HG02973 (cell line): ENCODE measurements around the gene TMPRSS13.

Experiments
- ATAC-seq: cut with Tn5 transposase; IDR thresholded peaks from one replicate; pipeline ENCODE4 v1.9.1; 2021; ENCODE audit warnings: moderate library complexity; ENCODE audit not compliant: unreplicated experiment

The TMPRSS13 gene

DNA sequence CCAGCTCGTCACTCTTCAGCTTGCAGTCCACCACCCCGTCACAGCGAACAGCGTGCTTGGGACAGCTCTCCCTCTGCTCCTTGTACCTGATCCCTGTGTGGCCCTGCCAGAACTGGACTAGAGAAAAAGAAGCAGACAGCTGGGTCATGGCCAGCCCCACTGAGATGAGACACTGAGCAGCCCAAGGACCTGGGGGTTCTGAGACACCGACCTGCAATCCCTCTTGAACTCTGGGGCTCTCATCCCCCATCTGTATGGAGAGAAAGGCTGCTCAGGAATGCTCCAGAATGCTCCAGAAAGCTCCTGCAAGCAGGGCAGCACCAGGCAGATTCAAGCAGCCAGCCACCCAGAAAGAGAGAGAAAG, 14.8 kb downstream of the TMPRSS13 start:
- no peak for ATAC-seq

DNA sequence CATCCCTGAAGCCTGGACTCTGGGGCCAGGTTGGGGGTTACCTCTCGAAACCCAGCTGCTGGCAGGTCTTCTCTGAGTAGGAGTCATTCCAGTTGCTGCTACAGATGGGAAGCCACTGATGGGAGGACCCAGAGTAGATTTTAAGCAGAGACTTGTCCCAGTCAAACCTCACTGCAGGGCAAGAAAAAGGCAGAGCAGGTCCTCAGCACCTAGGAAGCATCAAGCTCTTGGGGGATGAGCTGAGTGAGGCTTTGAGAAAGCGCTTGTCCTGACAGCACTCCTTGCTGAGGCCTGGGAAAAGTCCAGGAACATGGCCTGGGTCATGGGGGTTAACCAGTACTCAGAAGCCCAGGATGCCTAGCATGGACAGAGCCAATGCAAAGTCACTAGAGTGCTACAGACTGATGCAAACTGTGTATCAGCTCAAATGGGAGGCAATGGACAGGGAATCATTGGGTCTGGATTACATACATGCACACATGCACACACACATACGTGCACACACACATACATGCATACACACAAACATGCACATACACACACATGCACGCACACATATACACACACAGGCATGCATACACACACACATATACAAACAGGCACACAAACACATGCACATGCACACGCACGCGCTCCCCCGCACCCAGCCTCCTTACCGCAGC, 15.3 kb downstream of the TMPRSS13 start:
- no peak for ATAC-seq

DNA sequence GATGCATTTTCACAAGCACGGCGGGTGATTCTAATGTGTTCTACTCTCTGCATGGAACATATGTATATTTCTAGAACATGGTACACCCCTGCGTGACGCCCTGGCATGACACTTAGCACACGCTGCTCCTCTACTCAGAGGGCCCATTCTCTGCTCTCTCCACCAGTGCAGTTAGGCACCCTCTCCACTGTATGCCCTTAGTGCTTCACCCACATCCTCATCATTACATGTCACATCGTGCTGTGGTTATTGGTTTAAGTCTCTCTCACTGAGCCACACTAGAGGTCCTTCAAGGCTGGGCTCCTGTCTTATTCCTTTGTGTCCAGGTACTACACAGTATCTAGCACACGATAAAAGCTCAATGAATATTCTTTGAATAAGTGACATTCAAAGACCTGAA, 16.7 kb downstream of the TMPRSS13 start:
- no peak for ATAC-seq

DNA sequence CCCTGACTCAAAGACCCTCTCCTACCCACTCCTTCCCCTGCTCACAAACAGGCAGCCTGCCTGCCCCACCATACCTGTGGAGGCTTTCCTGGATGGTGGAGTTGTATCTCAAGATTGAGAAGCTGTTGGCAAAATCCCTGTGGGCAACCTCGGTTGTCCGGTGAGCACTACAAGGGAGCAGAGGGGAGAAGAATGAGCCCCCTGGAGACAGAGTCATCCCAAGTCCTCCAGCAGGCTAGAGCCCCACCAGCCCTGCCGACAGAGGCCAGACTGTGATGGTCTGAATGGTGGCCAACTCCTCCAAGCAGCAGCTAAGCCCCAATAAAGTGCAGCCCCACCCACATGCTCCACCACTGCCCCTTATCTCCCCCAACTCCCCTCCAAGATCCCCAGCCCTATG, 17.5 kb downstream of the TMPRSS13 start:
- ATAC-seq: no peak

DNA sequence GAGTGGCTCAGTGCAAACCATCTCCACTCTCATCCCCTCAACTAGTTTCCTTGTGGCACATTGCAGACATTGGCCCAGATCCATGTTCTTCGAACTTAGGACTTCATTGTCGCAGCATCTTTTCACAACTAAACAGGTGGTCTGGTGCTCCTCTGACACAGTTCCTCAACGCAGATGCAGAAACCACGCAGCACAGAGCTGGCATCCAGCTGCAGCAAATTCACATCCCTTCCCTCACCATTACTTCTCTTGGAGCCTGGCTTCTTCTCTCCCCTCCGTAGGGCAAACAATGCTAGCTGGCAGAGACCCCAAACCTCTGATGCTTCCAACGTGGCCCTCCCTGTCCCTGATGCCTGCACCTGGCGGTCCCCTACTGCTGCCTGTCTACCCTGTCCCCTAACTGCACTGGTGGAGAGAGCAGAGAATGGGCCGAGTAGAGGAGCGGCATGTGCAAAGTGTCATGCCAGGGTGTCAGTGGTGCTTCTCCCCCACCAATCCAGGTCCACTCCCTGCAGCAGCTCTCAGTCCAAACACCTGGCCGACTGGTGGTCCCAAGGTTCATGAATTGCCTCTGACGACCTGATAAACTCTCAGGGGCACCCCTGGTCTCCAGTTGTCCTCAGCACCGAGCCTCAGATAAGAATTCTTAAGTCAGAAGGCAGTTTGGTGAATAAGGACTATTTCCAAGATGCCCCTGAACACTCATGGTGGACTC, 18.1 kb downstream of the TMPRSS13 start:
- no peak for ATAC-seq

DNA sequence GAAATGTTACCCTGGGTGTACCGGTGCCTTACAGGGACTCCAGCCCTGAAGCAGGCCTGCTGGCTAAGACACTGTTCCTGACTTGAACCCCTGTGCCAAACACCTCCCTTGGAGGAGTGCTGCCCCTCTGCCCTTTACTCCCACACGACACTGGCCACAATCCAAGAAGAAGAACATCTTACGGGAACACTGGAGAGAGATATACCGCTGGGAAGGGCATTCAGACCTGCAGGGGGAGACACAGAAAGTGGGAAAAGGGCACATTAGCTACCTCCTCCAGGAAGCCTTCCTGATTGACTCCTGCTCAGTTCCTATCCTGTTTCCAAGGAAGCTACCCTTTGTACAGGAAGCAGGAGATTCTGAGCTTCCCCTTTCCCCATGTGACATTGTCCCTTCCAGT, 18.7 kb downstream of the TMPRSS13 start:
- ATAC-seq: no peak

DNA sequence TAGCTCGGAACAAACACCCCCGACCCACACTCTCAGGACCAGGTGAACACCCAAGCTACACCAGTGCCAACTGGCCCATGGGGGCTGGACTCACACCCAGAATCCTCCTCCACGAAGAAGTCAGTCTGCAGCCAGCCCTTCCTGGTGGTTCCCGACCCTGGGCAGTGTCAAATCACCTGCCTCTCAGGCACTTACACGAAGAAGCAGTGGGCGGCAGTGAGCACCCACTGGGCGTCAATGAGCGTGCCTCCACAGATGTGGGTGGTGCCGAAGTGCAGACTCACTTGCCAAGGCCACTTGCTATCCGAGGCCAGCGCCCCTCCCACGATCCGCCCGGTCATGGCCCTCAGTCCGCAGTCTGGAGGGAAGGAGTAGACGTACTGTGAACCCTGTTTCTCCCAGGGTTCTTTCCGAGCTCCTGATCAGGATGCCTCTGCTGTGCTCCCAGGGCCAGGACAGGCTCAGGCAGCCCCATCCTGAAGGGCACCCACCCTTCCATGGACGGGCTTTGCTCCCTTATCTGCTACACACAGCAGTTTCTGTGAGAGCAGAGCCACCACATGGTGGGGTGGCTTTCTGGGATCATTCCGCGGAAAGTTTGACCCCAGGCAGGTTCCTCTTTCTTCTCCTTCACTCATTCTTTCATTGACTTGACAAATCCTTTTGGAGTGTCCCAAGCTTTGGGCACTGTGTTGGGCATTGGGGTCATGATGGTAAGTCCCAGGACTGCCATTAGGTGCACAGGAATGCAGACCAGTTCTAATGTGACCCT, 19.4 kb downstream of the TMPRSS13 start:
- ATAC-seq: no peak

DNA sequence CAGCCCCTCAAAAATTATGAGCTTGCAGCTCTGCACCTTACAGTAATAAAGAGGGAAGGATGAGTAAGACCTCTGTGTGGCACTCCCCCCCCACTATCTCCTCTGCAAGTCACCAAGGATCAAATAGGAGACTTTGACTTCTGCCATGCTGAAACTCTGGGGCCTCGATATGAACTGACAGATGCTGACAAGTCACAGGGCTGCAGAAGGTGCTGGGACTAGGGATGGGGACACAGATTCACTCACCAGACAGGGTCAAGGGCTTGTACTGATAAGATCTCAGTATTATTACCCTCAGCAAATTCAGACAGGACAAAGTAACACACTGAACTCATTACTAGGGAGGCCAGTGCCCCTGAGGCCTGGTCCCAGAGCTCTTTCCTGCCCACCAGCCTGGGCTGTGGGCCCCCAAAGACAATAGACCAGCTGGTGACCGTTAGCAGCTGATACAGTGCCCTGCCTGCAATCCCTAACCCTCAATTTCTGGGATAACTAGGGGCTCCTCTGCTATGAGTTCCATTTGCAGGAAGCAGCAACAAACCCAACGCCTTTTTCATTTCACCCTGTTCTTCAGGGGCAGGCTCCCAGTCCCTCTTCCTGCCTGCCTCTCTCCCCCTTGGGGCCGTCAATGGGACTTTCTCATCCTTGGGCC, 20.1 kb downstream of the TMPRSS13 start:
- ATAC-seq: no peak

DNA sequence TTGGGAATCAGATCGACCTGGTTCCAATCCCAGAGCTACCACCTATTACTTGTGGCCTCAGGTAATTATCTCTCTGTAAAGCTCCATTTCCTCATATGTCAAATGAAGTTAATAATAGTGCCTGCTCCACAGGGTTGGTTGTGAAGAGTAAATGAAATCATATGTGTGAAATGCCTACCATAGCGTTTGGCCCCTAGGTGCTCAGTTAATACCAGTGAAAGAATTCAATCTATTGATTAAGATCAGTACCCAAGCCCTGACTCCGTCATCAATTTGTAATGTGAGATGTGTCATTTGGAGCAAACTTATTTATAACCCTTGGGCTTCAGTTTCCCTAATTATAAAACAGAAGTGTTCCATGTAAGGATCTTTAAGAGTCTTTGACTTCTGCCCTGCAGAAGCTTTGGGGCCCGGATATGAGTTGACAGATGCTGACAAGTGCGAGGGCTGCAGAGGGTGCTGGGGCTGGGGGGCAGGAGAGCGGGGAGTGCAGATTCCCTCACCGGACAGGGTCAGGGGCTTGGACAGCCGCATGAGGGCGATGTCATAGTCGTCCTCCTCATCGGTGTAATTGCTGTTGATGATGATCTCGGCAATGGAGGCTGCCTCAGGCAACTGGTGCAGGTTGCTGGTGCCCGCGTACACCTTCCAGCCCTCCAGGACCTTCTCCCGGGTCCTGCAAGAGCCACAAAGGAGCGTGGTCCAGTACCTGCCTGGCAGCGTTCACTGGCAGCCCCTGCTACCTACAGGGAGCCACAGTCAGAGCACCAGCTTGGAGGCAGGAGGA, 20.9 kb downstream of the TMPRSS13 start:
- ATAC-seq: no peak

DNA sequence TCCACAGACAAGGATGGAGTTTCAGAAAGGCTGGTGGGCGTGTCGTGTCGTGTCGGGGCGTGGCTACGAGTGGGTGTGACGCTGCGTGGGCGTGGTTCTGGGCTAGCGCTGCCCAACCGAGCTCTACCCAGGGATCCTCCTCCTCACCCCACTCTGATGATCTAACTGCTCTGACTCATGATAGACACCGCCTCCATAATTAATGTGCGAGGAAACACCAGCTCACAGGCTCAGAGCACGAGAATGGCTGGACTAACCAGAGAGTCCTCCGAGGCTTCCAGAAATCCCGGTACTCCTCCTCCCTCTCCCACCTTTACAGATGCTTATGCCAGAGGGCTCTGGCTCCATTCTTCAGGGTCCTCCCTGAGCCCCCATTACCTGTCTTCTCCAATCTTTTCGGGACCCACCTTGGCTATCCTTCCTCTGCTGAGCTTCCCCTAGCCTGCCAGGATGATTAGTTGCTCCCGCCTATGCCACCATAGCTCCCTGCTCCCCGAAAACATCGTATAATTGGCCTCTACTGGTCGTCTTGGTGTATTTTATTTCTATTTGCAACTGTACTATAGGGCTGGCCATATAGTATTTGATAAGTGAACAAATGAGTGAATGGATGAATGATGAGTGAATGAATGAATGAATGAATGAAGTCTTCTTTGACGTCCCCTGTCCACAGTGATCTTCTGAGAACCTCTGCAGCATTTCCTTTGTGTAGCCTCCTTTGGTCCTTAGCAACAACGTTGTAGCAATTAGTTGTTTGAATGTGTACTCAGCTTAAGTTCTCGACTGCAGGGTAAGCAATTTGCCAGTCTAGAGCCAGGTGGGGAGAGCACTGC, 21.7 kb downstream of the TMPRSS13 start:
- ATAC-seq: no peak

DNA sequence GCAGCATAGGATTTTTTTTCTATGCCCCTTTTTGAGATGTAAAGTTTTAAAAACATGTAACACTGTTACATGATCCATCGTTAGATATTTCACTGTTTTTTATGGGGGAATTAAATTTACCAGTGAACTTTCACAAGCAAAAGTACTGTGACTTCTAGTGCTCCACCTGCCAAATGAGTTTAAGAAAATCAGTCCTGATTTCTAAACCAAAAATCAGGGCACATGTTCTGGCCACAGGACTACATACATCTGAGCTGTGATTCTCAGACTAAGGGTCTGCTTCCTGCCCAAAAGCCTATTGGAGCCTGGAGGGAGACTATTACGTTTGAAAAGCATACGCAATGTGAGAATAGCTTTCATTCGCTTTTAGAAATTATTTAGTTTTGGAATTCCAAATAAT, 22.5 kb downstream of the TMPRSS13 start:
- no peak for ATAC-seq

DNA sequence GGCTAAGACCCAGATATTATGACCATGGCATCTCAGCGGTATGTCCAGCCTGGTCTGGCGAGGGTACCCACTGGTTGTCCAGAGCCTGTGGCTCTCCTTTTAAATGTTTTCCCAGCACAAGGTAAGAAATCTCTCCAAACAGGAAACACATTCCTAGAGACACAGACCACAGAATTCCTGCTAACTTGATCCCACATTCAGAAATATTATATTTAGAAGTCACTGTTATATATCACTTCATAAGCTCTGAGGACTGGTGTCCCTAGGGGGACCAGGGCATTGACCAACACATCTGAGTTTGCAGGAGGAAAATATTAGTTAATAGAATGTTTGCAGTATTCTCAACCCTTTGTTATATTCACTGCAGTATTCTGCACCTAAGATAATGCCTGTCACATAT, 23.1 kb downstream of the TMPRSS13 start:
- no peak for ATAC-seq

DNA sequence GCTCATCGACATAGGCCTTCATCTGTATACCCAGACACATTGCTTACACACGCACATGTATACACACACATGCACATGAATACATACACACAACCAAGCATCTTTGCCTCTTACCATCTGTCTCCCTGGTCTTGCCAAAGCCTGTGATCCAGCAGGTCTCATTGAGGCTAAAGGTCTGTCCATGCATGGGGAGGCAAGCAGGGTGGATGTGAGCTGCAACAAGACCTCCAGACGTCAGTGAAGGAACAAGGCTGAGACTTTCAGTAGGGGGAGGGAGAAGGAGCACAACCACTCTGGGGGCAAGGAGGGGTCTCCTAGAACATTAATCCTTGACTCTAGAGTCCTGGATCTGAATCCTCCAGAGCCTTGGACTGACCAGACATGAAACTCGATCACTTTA, 23.7 kb downstream of the TMPRSS13 start:
- no peak for ATAC-seq

DNA sequence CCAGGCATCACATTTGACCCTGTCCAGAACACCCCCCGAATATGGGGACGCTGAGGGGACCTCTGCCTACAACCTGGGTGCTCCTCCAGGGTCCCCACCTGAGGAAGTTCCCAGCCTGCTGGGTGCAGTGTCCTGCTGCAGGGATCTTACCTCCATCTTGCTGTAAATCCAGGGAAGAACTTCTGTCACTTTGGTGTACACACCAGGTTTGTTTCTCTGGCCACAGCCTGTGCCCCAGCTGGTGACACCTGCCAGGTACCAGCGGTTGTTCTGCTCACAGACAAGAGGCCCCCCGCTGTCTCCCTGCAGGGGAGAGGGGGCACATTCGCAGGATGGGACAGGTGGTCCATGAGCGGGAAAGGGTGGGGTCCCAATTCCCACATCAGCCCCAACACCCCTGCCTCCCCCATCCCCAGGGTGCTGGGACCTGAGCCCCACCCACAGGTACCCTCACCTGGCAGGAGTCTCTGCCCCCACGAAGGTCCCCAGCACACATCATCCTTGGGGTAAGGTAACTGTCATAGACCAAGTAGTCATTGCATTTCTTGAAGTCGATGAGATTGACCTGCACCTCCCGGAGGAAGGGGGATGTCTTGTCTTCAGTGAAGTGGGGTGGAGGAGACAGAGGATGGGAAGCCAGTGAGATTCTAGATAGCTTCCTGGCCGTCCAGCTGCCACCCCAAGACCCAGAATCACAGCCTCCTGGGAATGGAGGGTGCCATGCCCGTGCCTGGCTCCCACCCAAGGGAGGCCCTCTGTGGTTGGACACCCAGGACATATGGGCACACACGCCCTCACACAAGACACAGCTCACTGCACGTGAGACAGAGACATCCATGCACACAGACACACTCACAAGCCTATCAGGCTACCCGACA, 25.5 kb downstream of the TMPRSS13 start:
- no peak for ATAC-seq

DNA sequence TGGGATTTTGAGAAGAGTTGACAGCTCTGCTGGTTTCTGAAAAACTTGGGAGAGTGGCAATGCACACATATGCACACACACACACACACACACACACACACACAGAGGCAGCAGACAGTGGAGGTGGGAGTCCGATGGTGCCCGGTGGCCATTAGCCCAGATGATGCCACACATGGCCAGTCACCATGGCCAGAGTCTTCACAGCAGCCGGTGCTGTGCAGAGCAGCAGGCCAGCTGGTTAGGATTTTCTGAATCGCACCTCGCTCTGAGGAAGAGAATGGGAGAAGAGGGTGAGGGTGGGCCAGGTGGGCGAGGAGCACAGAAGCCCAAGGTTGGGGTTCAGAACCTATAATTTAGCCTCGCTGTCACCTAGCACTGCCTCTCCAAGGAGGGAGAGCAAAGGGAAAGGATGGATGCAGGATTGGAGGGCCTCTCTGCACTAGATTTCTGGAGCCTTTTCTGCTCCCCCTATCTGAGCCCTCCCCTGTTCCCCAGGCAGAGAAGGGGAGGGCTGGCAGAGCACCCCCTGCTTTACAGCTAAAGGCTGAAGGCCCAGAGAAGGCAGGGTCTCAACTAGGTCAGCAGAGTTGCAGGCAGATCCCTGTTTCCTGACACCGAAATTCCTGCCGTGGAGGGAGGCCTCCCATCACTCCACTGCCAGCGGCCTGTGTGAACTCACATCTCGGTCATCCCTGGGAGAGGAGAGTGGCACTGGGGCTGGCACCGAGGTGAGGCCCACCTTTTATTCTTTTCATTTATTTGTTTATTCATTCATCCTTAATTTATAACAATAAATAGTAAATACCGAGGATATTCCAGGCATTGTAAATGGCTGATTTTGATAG, 27.0 kb downstream of the TMPRSS13 start:
- ATAC-seq: no peak

DNA sequence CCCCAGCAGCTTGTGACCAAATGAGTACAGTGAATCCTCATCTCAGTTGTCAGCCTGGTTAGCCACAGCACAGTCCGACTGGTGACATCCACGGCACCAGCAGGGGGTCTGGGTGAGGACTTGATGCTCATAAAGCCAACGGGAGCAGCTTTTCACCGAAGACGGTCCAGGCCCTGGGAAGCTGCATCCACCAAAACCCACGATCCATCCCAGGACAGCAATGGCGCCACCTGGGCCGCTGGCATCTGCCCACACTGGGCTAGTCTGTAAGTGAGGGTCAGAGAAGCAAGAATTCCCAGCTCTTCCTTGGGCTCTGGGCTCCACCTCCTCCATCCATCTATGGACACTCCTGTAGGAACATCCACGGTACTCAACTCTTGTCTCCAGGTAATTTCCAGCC, 27.6 kb downstream of the TMPRSS13 start:
- ATAC-seq: no peak

DNA sequence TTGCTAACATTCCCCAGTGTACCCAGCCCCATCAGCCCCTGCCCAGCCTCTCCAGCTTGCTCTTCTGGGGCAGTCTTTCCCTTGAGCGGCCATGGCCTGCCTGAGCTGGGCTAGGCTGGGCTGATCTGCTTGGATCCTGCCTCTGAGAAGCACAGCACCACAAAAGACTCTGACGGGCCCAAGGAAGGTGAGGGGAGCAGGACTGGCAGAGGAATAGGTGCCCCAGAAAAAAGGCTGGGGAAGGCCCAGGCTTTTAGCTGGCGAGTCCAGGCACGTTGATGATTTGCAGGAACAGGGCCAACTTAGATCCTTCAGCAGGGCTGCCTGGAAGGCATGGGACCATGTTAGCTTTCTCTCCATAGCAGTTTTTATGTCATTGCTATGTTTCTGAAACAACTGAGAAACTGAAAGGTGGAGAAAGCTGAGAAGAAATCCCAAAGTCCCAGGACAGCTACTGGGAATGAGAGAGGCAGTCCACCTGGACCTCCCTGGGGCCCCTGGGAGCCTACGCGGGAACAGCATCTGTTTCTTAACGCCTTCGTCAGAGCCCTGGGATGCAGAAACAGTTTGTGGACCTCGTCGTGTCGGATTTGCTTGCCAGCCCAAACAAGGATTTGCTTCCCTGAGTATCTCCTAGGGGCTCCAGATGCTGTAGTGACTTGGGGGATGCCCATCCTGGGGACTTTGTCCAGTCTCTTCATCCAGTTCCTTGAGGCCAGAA, 28.3 kb downstream of the TMPRSS13 start:
- no peak for ATAC-seq
